Mesodermal cell (in vitro differentiated cells): ENCODE results near the gene TRIM6. TPM values are rescaled to one million over a fixed set of nuclear protein-coding genes. Genes with fewer than 3 reads are reported as not detected.

Experiments used
- H3K27ac ChIP-seq: 2 replicates; pipeline ENCODE4 v1.7.0; 2013; ENCODE audit warnings: mild to moderate bottlenecking, low read depth, low read length, moderate library complexity; ENCODE audit not compliant: severe bottlenecking
- H3K36me3 ChIP-seq: 2 replicates; pipeline ENCODE4 v1.7.1; 2013; ENCODE audit warnings: mild to moderate bottlenecking, low read length, moderate library complexity; ENCODE audit not compliant: control insufficient read depth, insufficient read depth
- H3K4me1 ChIP-seq: one replicate; pipeline ENCODE4 v1.7.1; 2013; ENCODE audit warnings: mild to moderate bottlenecking, low read length; ENCODE audit not compliant: insufficient read depth, control insufficient read depth, poor library complexity, severe bottlenecking
- H3K4me3 ChIP-seq: 2 replicates; pipeline ENCODE4 v1.7.0; 2013; ENCODE audit warnings: low read length, control low read depth, mild to moderate bottlenecking; ENCODE audit not compliant: insufficient read depth, poor library complexity, severe bottlenecking; ENCODE audit errors: extremely low read depth
- H3K9me3 ChIP-seq: 2 replicates; pipeline ENCODE4 v1.7.1; 2013; ENCODE audit warnings: mild to moderate bottlenecking, low read length, moderate library complexity; ENCODE audit not compliant: control insufficient read depth
- WGBS, 2 experiments: methylation state at CpG; one replicate each; pipeline ENCODE4 v1.1.5; 2013; ENCODE audit warnings: missing lambda C conversion rate in 2 of 2; ENCODE audit not compliant: insufficient coverage in 2 of 2; 5-methylcytosine and 5-hydroxymethylcytosine counted together
- polyA plus RNA-seq, 2 experiments: library from polyadenylated mRNA; stranded (reverse); fragments of 50-300 nt; gene quantifications; one replicate each; pipeline ENCODE4 v1.2.3, GENCODE V29; 2013

The TRIM6 gene
- 13.8 TPM for polyA plus RNA-seq (2013, experiment 1 of 2)
- polyA plus RNA-seq (2013, experiment 2 of 2) = 15.2 TPM

GRCh38 chr11:5596607-5597201, at the start of gene TRIM6:
Gene TRIM6 (plus strand): TSS chr11:5596637. CDS start chr11:5596898, 261 bp downstream.
- Histone ChIP-seq H3K36me3 (no peaks in the 10 kb centered on the region), H3K4me3 (peak within 1 kb of the TSS; percentile 40), H3K4me1 (peaks cover 8% of the 10 kb centered on the region), H3K27ac (no peak within 1 kb of the TSS), H3K9me3 (no peaks in the 10 kb centered on the region)
- WGBS, 2 experiments = 7 to 13% methylated on average over 10 to 15 of the region's 20 CpGs

- Histone ChIP-seq H3K4me1 (peaks cover 3% of the 10 kb centered on the region), H3K27ac (no peak overlapping the region), H3K4me3 (no peak overlapping the region), H3K36me3 (no peaks in the 10 kb centered on the region), H3K9me3 (no peaks in the 10 kb centered on the region)
- 100% methylated on average over 1 of the region's 1 CpG; no CpG with 5 or more reads in 1 of the 2 experiments for WGBS, 2 experiments
These were observed 48.5 kb upstream of the TRIM6 start for GRCh38 chr11:5547982-5548381.

DNA sequence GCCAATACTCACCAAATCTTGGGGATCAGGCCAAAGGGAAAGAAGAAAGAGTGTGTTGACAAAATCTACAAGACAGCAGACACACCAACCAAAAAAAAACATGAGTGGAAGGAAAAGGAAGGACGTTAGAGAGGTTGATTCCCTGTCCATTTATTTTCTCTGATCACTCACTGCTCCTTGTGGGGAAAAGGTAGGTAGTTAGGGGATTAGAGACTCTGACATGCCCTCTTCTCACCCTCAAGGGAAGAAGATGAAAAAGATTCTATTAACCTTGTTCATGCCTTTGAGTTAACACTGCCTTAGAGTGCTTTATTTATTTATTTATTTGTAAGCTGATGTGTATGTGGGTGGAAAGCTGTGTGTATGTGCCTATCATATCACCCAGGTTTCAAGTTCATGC, 48.0 kb upstream of the TRIM6 start, which contains the start of gene OR52H1:
Gene OR52H1, minus strand, starts transcription at position 101 of the 400 bp plus-strand sequence. CDS start 3,035 bp downstream, outside the sequence.
- WGBS, 2 experiments = no CpG with 5 or more reads among the region's 1 CpG
- Histone ChIP-seq H3K36me3 (no peaks in the 10 kb centered on the region), H3K4me1 (peaks cover 3% of the 10 kb centered on the region), H3K9me3 (no peaks in the 10 kb centered on the region), H3K4me3 (no peak within 1 kb of the TSS), H3K27ac (no peak within 1 kb of the TSS)

DNA sequence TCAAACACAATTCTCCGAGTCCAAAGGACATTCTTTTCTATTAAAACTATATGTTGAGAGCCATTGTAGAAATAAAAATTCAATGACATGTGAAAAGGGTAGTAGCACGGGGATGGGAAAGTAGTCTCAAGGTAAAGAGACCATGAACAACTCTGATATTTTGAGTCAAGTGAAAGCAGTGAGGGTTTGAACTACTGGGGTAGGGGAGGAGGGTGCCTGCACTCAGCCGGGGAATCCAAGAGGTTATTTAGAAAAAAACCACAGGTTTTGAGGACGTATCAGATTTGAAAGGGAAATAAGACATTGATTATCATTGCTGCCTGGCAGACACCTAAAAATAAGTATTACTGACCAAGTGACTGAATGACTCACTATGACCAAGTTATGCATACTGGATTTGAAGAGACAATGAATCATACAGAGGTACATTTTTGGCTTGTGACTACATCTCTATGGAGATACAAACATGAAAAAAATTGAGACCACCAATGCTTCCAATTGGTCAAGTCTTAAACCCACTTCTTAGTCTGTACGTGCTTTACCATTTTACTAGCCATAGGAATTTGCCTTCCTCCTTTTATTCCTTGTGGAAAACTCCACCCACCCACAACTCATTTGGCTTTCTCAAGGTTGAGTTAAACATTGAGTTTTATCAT, 45.9 kb upstream of the TRIM6 start:
- Histone ChIP-seq H3K27ac (no peak overlapping the region), H3K4me3 (no peak overlapping the region), H3K4me1 (peaks cover 3% of the 10 kb centered on the region), H3K9me3 (no peaks in the 10 kb centered on the region), H3K36me3 (no peaks in the 10 kb centered on the region)
- 71% methylated on average over 3 to 4 of the region's 5 CpGs for WGBS, 2 experiments

DNA sequence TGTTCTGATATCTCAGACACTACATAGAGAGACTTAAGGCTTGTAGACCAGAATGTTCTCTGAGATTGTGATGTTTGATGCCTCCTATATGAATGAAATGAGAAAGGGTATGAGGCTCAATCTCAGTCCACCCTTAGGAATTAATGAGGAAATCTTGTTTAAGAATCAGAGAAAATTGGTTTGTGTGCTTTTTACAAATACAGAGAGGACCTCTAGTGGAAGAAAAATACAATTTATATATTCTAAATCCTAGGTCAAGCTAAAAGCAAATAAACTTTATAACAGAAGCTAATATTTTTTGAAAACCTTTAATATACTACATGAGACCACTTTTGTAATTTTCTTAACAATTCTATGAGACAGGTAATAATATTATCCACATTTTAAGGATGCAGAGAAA, 43.1 kb upstream of the TRIM6 start:
- Histone ChIP-seq H3K36me3 (no peaks in the 10 kb centered on the region), H3K4me1 (peaks cover 3% of the 10 kb centered on the region), H3K9me3 (no peaks in the 10 kb centered on the region), H3K27ac (no peak overlapping the region), H3K4me3 (no peak overlapping the region)

DNA sequence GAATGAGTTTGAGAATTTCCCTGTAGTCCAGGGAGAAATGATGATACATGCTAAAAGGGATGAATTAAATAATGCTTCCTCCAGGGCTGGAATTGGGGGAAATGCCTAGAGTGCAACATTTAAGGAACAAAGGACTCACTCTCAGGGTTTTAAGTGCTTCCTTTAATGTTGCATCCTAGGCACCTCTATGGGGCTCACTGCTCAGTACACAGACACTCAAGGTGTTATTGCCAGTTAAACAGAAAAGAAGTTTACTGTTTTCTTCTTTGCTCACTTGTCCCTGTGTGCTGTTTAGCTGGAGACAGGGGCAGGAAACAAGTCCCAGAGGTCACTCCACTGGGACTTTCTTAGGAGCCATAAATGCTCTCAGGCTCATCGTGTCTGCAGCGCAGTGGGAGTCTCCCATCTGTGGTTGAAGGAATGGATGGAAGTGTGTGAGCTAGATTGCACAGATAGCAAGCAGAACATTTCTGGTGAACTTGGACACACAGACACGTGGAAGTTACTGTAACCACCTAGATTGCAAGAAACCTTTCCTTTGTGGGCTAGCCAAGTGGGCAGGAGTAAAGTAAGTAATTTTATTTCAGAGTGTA, 39.7 kb upstream of the TRIM6 start:
- no peaks in the 10 kb centered on the region for H3K36me3 ChIP-seq
- WGBS, 2 experiments = 81 to 83% methylated on average over 3 of the region's 3 CpGs
- no peaks in the 10 kb centered on the region for H3K9me3 ChIP-seq
- no peaks in the 10 kb centered on the region for H3K4me1 ChIP-seq
- no peak overlapping the region for H3K27ac ChIP-seq
- no peak overlapping the region for H3K4me3 ChIP-seq

- H3K4me1 ChIP-seq = no peaks in the 10 kb centered on the region
- WGBS, 2 experiments = no CpG with 5 or more reads among the region's 3 CpGs
- H3K9me3 ChIP-seq = no peaks in the 10 kb centered on the region
- no peak overlapping the region for H3K4me3 ChIP-seq
- no peaks in the 10 kb centered on the region for H3K36me3 ChIP-seq
- H3K27ac ChIP-seq = no peak overlapping the region
These were observed 38.7 kb upstream of the TRIM6 start for GRCh38 chr11:5557751-5558150.

DNA sequence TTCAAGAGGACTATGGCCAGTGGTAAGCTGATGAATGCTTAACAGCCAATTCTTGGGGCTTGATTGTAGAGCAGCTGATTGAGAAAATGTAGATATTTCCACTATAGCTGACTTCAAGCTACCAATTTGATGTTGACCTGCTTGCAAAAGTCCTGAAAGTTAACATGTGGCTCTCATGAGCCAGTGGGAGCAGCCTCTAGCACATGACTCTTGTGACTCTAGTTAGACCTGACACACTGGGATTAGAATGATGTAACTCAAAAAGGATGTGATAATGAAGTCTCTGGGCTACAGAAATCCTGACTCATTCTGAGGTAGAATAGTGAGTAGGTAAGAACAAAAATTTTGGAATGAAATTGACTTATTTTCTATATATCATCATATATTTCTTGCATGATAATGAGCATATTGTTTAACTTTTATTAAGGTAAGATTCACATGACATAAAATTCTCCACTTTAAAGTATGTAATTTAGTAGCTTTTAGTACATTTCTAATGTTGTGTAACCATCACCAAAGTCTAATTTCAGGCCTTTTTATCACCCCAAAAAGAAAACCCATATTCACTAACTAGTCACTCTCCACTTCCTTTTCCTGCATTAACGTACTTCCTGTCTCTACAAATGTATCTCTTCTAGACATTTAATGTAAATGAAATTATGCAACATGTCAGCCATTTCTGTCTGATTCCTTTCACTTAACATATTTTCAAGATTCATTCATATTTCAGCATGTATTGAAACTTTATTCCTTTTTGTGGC, 32.0 kb upstream of the TRIM6 start:
- no CpG with 5 or more reads among the region's 1 CpG for WGBS, 2 experiments
- Histone ChIP-seq H3K4me3 (no peak overlapping the region), H3K36me3 (no peaks in the 10 kb centered on the region), H3K27ac (no peak overlapping the region), H3K4me1 (no peaks in the 10 kb centered on the region), H3K9me3 (no peaks in the 10 kb centered on the region)

DNA sequence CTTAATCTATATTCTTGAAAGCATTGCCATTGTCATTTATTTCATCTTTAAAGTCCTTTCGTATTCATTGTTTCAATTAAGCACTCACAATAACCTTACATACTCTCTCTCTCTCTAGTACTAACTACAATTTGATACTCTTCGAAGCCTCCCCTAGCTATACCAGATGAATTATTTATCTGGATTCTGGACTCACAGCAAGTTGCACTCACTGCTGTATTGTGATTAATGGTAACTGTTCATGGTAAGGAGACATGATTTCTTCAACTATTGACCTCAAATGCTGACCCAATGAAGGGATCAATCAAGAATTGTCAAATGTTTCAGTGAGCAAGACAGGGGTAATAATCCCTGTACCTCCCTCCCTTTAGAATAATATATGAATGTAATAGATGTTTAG, 21.8 kb upstream of the TRIM6 start:
- Histone ChIP-seq H3K36me3 (no peaks in the 10 kb centered on the region), H3K9me3 (no peaks in the 10 kb centered on the region), H3K4me3 (no peak overlapping the region), H3K4me1 (no peaks in the 10 kb centered on the region), H3K27ac (no peak overlapping the region)
- 89 to 93% methylated on average over 1 of the region's 2 CpGs for WGBS, 2 experiments

GRCh38 chr11:5575152-5575551, 21.3 kb upstream of the TRIM6 start:
- WGBS, 2 experiments = 81 to 100% methylated on average over 2 to 3 of the region's 4 CpGs

More at GRCh38 chr11:5575152-5575551, 21.3 kb upstream of the TRIM6 start:
- Histone ChIP-seq H3K36me3 (no peaks in the 10 kb centered on the region), H3K4me1 (no peaks in the 10 kb centered on the region), H3K27ac (no peak overlapping the region), H3K4me3 (no peak overlapping the region), H3K9me3 (no peaks in the 10 kb centered on the region)
